B cell (primary cell): ENCODE results near the gene DPP10.

Source experiments
- EZH2 ChIP-seq: IDR thresholded peaks from 2 replicates; pipeline ENCODE4 v1.6.1; 2012; ENCODE audit warnings: borderline replicate concordance, low read depth, mild to moderate bottlenecking, moderate library complexity, low read length; ENCODE audit not compliant: insufficient read depth, poor library complexity, severe bottlenecking
- TF ChIP-seq, protein P1 (sequence below): fragments of 200-600 bp; IDR thresholded peaks from one replicate; pipeline ENCODE4 v1.8.0; 2022; ENCODE audit warnings: antibody characterized with exemption, mild to moderate bottlenecking

DNA sequence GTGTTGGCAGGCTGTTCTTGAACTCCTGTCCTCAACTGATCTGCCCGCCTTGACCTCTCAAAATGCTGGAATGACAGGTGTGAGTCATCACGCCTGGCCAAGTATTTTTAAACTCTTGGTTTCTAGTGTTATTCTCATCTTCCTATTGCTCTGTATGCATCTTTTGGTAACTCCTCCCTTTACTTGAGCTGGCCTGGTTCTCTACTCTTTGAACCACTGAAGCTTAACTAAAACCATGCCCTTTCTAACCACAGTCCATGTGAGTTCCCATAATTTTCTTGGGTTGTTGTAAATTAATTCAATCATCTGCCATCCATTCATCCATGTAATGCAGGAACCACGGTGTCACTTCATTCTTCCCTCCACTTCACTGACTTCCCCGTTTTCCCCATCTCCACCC is 1131.3 kb downstream of the DPP10 start:
- TF ChIP-seq EZH2, result no peak
- TF ChIP-seq, protein P1, sequence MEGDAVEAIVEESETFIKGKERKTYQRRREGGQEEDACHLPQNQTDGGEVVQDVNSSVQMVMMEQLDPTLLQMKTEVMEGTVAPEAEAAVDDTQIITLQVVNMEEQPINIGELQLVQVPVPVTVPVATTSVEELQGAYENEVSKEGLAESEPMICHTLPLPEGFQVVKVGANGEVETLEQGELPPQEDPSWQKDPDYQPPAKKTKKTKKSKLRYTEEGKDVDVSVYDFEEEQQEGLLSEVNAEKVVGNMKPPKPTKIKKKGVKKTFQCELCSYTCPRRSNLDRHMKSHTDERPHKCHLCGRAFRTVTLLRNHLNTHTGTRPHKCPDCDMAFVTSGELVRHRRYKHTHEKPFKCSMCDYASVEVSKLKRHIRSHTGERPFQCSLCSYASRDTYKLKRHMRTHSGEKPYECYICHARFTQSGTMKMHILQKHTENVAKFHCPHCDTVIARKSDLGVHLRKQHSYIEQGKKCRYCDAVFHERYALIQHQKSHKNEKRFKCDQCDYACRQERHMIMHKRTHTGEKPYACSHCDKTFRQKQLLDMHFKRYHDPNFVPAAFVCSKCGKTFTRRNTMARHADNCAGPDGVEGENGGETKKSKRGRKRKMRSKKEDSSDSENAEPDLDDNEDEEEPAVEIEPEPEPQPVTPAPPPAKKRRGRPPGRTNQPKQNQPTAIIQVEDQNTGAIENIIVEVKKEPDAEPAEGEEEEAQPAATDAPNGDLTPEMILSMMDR, result no peak
